Fibroblast of upper back skin (primary cell): ENCODE data around the gene HSPB7.
A peak's percentile ranks its signal among the peaks of the same experiment; 100 is the strongest.

Source experiments
- DNase-seq: peaks from one replicate; pipeline ENCODE4 v3.0.0-alpha.2; 2013

The HSPB7 gene

GRCh38 chr1:15973772-15974171 lies 44.1 kb downstream of the HSPB7 start:
- no peak for DNase-seq

GRCh38 chr1:15972409-15972808 lies 45.4 kb downstream of the HSPB7 start:
- DNase-seq: no peak

GRCh38 chr1:15970911-15971310 lies 46.9 kb downstream of the HSPB7 start:
- DNase-seq: no peak

- no peak for DNase-seq
These were observed 48.4 kb downstream of the HSPB7 start for GRCh38 chr1:15969321-15969880.

GRCh38 chr1:15968172-15968571 lies 49.7 kb downstream of the HSPB7 start:
- no peak for DNase-seq

- DNase-seq: no peak
These were observed 50.9 kb downstream of the HSPB7 start for GRCh38 chr1:15966956-15967344.

- peak; percentile 50 for DNase-seq
These were observed 51.5 kb downstream of the HSPB7 start for GRCh38 chr1:15966081-15966955.

GRCh38 chr1:15965228-15965767 lies 52.5 kb downstream of the HSPB7 start:
- peak; percentile 43 for DNase-seq
